GM18907 (cell line): ENCODE measurements around the gene SLC28A1.
A peak's percentile ranks its signal among the peaks of the same experiment; 100 is the strongest.
"Not testable (repeated sequence)": the region's sequence is repeated elsewhere in the genome, so short reads cannot be mapped to it uniquely, and the experiment has no call there.

Source experiments
- ATAC-seq: cut with Tn5 transposase; IDR thresholded peaks from one replicate; pipeline ENCODE4 v1.9.1; 2021; ENCODE audit warnings: mild to moderate bottlenecking, moderate library complexity; ENCODE audit not compliant: unreplicated experiment

Gene SLC28A1

DNA sequence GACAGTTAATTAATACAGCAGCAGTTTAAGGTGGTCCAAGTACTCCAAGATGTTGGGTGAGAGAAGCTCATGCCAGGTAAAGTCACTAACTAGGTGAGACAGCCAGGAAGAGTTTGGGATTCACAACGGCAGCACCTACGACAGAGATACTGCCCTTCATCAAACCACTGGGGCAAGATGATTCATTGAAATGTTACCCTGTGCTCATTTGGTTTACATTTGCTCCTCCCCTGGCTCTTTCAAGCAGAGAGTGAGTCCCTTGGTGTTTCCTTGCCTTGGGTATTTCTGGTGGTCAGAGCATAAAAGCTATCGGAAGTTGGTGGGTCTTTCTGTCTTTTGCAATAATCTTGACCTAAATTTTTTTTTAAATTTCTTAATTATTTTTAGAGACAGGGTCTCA, 77.2 kb downstream of the SLC28A1 start:
- ATAC-seq, result no peak

DNA sequence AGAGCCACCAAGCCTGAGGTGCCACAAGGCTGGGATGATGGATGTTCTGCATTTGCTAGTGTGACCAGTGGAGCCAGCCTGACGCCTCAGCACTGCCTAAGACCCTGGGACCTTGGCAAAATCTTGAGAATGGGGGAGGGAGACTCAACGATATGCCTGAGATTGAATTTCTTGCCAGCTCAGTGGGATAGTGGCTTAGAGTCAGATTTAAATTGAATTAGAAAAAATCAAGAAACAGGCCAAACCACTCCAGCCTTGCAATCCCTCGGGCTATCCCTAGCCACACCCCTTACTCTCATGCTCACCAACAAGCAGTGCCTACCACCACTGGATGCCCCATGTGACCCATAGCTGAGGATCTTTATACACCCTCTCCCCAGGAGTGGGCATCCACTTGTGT, 78.5 kb downstream of the SLC28A1 start:
- ATAC-seq, result no peak

DNA sequence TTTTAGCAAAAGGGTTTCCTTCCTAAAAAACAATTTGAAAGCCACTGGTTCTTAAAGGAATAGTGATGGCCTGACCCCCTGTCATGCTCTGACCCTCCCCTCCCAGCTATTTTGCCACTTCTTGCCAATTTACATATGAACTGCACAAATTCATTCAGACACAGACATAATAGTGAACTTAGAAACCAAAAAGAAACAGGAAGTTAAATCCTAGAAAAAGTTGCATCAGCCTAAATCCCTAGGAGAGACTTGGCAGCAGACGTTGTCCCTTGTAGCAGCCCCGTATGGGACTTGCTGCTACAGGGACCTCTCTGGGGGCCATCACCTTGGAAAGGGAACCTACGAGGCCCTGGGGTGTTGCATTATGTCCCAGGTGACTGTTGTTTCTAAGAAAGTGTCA, 82.9 kb downstream of the SLC28A1 start:
- ATAC-seq, result no peak

DNA sequence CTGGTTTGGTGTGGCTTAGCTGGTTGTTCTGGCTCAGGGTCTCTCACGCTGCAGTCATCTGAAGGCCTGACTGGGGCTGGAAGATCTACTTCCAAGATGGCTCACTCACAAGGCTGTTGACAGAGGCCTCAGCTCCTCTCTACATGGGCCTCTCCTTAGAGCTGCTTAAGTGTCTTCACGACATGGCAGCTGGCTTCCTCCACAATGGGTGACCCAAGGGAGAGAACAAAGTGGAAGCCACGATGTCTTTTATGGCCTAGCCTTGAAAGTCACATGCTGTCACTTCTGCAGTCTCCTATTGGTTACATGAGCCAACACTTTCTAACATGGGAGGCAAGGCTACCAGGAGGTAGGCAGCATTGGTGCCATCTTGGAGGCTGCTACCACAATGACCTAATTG, 83.8 kb downstream of the SLC28A1 start:
- ATAC-seq, result no peak

DNA sequence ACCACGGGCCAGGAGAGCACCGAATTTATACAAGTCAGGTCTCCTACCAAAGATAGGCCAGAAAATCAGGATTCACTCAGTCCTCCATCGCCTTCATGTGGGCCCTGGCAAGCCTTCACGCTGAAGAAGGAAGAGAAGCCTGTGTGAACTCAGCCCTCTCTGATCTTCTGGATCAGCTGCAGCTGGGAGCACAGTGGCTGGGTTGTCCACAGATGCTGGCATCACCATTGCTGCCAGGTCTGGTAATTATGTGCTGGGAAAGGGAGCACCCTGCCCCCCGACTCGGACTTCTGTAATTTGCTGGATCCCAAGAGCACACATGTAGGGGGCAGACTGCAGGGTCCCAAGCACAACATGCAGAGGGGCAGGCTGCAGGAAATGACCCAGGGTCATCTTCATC, 84.8 kb downstream of the SLC28A1 start:
- ATAC-seq, result no peak

DNA sequence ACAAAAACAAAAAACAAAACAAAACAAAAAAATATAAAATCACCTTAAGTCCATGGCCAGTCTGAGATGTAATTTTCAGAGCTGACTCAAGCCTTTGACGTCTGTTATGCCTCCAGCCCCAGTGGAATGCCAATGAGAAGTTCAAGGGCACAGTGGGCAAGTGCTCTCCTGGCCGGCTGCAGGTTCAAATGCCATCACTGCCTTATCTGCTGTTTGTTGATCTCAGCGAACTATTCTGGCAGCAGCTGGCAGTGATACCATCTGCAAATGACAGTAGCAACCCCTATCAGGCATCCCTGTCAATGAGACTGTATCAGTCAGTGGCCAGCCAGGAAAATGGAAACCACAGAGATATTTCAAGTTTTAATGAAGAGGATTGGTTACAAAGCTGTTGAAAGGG, 86.4 kb downstream of the SLC28A1 start:
- no peak for ATAC-seq

DNA sequence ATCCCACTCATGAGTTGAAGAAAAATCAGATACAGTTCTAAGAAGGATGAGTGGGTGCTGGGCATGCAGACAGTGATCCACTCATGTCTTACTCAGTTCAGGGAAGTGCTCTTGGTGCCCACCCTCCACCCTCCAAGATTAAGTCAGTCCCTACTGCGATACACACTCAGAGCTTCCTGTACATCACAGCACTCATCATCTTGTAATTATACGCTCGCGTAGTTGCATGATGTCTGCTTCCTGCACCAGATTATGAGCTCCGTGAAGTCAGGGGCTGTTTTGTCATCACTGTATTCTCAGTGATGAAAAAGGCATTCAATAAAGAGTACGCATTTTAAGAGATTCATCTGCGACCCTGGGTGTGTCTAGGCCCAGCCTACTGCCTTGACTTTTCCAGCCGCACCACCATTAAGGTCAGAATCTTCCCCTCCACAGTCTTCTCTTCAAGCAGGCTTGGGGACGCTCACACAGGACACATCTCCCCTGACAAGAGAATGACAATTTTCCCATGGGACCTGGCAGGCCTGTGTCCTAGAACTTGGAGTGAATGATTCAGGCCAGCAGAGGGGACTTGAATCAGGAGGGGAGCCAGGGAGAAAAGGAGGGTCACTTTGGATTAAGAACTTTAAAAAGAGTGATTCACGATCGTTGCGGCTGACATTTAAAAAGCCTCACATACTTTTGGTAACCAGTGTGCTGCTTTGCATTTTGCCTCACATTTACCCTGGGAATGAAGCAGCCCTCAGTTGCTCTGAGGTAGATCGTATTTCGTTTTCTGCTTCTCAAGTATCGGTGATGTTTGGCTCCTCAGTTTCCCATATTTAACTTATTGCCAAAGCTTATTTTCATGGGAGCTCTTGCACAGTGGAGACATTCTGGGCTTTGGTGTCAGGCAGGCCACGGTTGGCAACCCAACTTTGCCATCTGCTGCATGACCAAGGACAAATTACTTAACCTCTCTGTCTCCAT, 89.3 kb downstream of the SLC28A1 start:
- no peak for ATAC-seq

DNA sequence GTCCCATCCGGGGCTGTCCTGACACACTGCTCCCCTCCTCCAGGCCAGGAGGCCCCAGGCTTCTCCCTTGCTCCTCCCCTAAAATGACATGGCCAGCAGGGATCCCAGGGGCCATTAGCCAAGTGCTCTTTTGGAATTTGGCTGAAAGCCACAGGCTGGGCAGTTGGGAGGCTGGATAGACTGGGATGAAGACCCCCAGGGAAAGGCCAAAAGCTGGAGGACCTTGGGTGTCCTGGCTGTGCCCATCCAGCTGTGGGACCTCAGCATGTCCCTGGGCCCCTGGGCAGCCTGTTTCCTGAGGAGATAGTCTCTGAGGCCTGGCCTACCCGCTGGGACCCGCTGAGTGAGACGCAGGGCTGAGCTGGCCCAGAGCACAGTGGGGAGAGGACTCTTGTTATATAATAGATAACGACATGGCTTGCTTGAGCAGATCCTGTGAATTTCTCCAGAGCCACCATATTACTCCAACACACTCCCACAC, 91.4 kb downstream of the SLC28A1 start:
- ATAC-seq, result no peak

DNA sequence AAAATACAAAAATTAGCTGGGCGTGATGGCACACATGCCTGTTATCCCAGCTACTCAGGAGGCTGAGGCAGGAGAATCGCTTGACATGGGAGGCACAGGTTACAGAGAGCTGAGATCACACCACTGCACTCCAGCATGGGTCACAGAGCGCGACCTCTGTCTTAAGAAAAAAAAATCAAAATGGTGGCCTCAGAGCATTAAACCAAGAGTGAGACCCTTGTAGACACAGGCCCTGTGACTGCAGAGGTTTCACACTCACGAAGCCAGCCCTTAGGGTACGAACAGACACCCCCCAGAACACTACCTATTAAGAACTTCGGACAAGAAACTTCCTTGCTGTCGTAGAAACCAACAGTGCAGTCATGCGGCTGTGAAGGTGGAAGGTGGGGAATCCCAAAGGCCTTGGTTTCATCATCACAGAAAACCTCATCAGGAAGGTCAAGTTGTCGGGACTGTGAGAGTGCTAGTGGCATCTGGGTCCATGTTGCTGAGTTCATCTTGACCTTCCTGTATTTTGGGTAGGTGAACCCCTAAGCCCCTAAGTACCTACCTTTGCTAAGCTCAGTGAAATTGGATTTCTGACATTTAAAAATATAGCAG, 92.4 kb downstream of the SLC28A1 start:
- ATAC-seq, result no peak

DNA sequence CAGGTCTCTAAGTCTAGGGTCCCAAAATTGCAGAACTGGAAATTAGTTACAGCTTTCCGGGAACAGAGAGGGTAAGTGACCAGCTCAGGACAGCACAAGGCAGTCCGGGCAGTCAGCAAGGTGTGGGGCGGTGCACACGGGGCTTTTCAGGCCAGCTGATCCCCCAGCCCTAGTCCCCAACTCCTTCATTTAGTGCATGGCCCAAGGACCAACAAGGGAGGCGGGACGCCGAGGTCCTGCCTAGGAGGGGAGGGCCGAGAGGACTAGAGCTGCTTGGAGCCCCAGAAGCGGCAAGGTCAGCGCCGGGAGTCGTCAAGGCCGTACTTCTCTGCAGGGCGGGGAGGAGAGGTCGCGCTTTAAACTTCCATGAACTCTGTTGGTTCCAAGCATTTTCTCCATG, 95.2 kb downstream of the SLC28A1 start:
- ATAC-seq, result no peak

DNA sequence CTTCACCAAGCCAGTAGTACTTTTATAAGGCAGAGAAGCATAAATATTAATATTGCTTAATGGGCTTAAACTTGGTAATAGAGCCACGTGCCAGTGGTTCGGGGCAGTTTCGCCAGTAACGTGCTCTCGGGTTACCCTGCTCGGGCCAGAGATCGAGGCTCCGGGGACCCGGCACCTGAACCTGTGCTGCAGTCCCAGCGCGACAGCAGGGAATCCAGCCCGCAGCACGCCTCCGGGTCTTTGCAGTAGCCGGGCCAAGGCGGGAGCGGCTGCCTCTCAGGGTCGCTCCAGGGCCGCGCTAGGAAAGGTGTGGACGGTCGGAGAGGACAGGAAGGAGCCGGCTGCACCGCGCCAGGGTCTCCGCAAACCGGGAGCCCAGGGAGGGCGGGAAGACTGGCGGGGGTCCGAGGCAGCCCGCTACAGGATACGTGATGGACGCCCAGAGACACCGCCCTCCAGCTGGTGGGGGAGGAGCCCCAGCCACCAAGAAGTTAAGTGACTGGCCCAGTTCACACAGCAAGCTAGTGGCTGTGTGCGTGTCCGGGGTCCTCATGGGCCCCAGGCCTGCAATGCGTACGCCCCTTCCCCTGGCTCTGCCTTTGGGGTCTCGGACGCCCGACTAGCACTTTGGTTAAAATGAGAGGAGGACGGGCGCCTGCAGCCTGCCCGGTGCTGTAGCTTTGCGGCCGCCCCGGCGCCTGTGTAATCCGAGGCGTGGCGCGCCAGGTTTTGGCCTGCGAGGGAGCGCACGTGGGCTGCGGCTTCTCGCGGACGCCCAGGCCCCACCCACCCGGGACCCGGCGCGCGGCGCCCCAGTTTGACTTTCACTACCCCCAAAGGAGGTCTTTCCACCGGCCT, 96.0 kb downstream of the SLC28A1 start:
- ATAC-seq, result peak; percentile 66

DNA sequence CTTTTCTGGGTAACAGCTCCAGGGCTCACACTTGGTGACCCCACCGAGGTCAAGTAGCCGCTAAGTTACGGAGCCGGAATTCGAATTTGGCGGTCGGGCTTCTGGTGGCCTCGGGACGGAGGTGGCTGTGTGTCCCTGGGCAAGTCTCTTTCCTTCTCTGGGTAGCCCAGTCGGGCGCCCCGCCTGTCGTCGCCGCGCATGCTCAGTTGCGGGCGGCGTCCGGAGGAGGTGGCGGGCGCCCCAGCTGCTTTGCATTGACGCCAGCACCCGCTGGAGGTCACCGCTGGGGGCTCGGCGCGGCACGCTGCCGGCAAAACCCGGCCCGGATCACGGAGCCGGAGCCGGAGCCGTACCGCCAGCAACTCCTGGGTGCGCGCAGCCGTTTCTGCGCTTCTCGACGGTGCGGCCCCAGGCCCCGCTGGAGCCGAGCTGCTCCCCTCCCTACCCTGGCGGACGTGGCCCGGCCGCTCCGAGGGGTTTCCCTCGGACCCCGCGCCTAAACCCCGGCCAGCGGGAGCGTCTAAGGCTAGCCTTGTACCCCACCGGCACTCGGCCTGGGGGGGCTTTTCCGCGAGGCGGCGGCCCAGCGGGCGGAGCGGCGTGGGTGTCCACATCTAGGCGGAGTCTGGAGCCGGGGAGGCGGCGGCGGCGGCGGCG, 96.7 kb downstream of the SLC28A1 start:
- ATAC-seq, result peak; percentile 69

DNA sequence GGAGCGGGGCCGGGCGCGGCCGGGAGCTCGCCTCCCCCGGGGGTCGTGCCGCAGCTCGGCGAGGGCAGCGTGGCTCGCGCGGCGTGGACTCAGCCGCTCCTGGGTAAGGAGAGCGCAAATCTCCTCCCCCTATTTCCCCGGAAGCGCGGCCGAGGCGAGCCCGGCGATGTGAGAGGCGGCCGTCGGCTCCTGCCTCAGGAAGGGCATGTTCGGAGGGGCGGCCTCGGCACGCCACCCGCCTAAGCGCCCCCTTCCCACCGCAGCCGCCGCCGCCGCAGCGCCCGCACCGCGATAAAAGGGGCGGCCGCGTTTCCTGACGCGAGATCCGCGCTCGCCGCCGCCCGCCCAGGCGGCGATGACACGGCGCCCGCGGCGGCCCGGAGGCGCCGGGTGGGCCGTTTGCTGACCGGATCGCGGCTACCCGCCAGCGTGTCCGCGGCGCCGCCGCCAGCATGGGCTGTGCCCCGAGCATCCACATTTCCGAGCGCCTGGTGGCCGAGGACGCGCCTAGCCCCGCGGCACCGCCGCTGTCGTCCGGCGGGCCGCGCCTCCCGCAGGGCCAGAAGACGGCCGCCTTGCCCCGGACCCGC, 97.3 kb downstream of the SLC28A1 start, which contains the start of gene PDE8A:
Gene PDE8A (plus strand): TSS at position 146 of the 590 bp plus-strand sequence. CDS start 307 bp downstream, at position 453.
- peak; percentile 25 for ATAC-seq

DNA sequence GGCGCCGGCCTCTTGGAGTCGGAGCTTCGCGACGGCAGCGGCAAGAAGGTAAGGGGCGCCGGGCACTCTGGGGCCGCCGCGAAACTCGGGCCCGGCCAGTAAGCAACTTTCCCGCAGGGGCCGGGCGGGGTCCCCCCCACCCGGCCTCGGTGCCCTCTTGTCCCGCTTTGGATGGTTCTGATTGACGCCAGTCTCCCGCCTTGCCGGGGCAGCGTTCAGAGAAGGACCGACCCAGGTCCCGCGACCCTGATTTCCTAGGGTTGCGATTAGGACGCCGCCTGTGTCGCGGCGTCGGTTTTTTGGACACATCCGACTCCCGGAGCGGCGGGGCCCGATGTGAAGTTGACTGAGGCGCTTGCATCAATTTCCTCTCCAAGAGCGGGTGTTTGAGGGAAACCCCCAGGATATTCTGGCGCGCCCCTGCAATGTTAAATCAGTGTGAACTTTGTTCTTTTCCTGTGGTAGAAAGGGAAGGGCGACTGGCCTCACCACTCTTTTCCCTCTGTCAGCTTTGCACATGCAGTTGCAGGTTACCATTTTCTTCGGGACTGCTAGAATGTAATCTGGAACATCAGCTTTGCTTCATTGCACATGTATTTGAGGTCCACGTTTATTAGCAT, 97.9 kb downstream of the SLC28A1 start:
- peak; percentile 5 for ATAC-seq

DNA sequence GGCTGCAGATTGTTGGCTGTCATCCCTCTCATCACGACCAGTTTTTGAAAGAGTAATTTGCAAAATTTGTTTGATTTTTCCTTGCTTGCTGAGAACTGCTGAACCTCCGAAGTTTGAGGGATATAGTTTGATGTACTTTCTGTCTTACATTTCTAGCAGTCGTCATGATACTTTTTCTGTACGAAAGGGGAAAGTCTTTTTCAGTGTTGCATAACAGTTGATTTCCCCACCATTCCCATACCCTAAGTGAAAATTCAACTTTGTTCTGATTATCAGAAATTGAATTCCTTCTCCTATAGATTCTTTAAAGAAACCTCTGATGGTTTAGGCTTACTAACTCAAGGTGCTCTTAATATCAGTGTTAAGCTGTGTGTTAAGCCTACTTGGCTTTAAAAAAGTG, 98.8 kb downstream of the SLC28A1 start:
- ATAC-seq, result no peak

DNA sequence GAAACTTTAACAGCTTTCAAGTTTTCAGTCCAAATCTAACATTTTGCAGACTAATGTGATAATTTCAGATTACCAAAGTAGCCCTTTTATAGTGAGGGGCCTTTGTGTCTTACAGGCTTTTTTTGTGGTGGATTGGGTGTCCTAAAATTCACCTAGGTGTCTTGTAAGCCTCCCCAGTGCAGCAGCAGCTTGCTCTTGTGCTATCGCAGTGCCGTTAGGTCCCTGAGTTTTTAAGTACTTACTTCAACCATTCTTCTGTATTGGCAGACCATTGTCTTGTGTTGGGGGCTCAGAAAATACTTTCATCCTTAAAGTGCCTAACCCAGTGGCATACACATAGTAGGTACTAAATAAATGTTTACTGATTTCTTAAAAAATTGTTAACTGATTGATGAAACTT, 99.2 kb downstream of the SLC28A1 start:
- no peak for ATAC-seq

DNA sequence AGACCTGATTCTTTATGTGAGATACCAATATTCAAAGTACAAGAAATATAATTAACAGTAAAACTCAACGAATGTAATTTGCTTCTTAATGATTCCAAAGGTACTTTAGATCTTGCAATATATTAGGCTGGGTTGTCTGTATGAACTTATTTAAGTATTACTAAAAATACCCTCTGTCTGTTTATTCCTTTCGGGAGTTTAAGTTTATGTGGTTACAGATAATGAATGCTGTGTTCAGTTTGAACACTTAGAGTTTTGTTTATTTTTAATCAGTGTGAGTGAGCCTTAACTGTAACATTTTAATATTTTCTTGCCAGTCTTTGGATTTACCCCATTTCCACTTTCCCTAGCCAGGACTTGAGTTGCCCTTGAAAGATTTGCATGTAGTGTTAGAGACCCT, 100.7 kb downstream of the SLC28A1 start:
- ATAC-seq, result no peak

DNA sequence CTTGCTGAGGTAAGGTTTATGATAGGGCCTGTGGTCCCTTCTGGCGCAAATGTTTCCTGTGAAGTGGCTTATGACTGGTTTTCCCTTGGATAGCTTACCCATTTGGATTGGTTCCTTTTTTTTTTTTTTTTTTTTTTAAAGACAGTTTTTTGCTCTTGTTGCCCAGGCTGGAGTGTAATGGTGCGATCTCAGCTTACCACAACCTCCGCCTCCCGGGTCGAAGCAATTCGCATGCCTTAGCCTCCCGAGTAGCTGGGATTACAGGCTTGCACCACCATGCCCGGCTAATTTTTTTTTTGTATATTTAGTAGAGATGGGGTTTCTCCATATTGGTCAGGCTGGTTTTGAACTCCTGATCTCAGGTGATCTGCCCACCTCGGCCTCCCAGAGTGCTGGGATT, 102.9 kb downstream of the SLC28A1 start:
- not testable (repeated sequence) for ATAC-seq

DNA sequence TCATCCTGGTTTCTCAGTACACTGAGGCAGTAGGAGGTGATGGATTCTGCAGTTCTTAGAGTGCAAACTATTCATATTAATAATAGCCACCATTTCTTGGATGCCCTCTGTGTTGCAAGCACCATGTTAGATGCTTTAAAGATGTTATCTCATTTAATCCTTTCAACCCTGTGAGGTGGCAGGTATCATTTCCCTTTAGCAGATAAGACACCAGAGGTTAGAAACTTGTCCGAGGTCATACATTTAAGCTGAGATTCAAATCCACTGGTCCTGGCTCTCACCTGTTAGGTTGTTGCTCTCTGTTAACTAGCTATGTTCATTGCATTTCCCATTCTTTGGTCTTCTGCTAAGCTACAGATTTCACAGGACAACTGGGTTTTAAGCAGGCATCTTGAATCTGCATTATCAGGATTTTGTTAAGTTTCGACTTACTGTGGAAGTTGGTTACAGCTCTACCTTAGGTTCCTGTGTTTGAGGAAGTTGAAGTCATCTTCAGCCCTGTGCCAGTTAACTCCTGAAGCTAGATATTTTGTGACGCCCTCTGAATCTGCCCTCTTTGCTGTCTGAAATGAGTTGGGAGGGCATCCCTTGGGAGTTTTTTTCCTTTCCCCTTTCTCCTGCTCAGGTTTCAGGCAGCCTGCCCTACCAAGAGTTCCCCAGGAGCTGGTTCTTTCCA, 103.6 kb downstream of the SLC28A1 start:
- ATAC-seq, result peak; percentile 38
